Measurements from ENCODE around the gene PTPRK. TPM values are rescaled to one million over a fixed set of nuclear protein-coding genes. Genes with fewer than 3 reads are reported as not detected.

PTPRK gene
- total RNA-seq, 5 donors from 2014 or later (not counting 1 experiment from before 2014, with no cell fraction given) = 2.1 to 11.1 (median 7.3) TPM

DNA sequence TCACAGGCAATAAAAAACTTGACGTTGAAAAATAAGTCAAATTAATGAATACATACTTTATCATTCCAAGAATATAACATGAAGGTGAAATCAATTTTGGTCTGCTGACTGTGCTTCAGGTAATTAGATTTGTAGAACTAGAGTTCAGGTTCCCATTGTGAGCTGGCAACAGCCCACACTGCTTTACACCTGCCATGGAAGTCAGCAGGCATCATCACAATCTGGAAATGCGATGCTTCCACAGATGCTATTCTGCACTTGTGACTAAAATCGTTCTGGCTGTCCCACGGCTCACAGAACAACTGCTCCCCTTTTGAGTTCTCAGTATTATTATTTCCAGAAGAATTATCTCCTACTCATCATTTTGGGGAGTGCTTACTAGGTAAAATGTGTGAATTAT is 556.9 kb downstream of the PTPRK start:
- WGBS (ENCODE audit: insufficient coverage) = 86% methylated on average over 1 of the region's 4 CpGs
- no peak overlapping the region for H3K4me3 ChIP-seq (ENCODE audit: control insufficient read depth in 1 of 2, extremely low read depth in 1 of 2, low read length in 1 of 2)
- ChIA-PET CTCF (no interaction called here), POLR2A (no interaction called here)
- H3K36me3 ChIP-seq (ENCODE audit: control insufficient read depth in 2 of 2, extremely low read depth in 1 of 2, insufficient read depth in 1 of 2, low read length in 1 of 2) = no peaks in the 10 kb centered on the region
- no peak overlapping the region for H3K27ac ChIP-seq (ENCODE audit: low read length)
- no peaks in the 10 kb centered on the region for H3K27me3 ChIP-seq (replicated peaks in 1 of 2; ENCODE audit: control insufficient read depth in 2 of 2, extremely low read depth in 1 of 2, insufficient read depth in 2 of 2, low read length in 1 of 2)
- DNase-seq = no peak
- Mint-ChIP-seq H3K4me1 (peaks cover 20 to 32% (median 22%) of the 10 kb centered on the region in 3 donors), H3K27ac (no peak overlapping the region), H3K36me3 (peaks cover 2% of the 10 kb centered on the region), H3K4me3 (no peak overlapping the region), H3K9me3 (peaks cover 0 to 4% (median 0%) of the 10 kb centered on the region in 3 donors), H3K27me3 (no peaks in the 10 kb centered on the region)
- ATAC-seq (replicated peaks in 1 of 4) = no peak
- peaks cover 0 to 5% of the 10 kb centered on the region in 2 experiments for H3K4me1 ChIP-seq (ENCODE audit: control insufficient read depth in 1 of 2, extremely low read depth in 1 of 2, insufficient read depth in 2 of 2, low read length in 2 of 2)
- H3K9me3 ChIP-seq = no peaks in the 10 kb centered on the region

DNA sequence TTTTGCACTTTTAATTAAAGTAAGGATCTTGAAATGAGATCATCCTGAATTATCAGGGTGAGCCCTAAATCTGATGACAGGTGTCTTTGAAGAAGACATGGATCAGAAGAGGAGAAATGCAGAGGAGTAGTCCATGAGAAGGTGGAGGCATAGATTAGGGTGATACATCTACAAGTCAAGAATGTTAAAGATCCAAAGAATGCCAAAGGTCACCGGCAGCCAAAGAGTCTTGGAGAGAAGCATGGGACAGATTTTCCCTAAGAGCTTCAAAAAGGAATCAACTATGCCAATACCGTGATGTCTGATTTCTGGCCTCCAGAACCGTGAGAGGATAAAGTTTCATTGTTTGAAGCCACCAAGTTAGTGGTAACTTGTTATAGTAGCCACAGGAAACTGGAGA is 560.5 kb downstream of the PTPRK start:
- no peaks in the 10 kb centered on the region for H3K4me1 ChIP-seq (ENCODE audit: control insufficient read depth in 1 of 2, extremely low read depth in 1 of 2, insufficient read depth in 2 of 2, low read length in 2 of 2)
- CTCF ChIA-PET = no interaction called here
- peaks cover 9 to 23% (median 12%) of the 10 kb centered on the region in 3 donors for H3K4me1 Mint-ChIP-seq
- H3K4me3 ChIP-seq (ENCODE audit: control insufficient read depth in 1 of 2, extremely low read depth in 1 of 2, low read length in 1 of 2) = no peak overlapping the region
- no peak for DNase-seq
- POLR2A ChIA-PET = interaction anchor here in 1 of 2 donors (0.7 kb wide), 1 partner anchor 43 kb away, joined by 3 read pairs; no protein-coding TSS in a partner anchor
- WGBS (ENCODE audit: insufficient coverage) = 94% methylated on average over 2 of the region's 3 CpGs
- H3K36me3 ChIP-seq (ENCODE audit: control insufficient read depth in 2 of 2, extremely low read depth in 1 of 2, insufficient read depth in 1 of 2, low read length in 1 of 2) = no peaks in the 10 kb centered on the region
- no peak overlapping the region for H3K4me3 Mint-ChIP-seq
- H3K27me3 ChIP-seq (replicated peaks in 1 of 2; ENCODE audit: control insufficient read depth in 2 of 2, extremely low read depth in 1 of 2, insufficient read depth in 2 of 2, low read length in 1 of 2) = no peaks in the 10 kb centered on the region
- H3K27ac Mint-ChIP-seq = peak overlapping the region in 1 of 2 donors; percentile 13
- no peaks in the 10 kb centered on the region for H3K9me3 ChIP-seq
- H3K27me3 Mint-ChIP-seq = no peaks in the 10 kb centered on the region
- no peak for ATAC-seq (replicated peaks in 1 of 4)
- H3K36me3 Mint-ChIP-seq = no peaks in the 10 kb centered on the region
- H3K27ac ChIP-seq (ENCODE audit: low read length) = no peak overlapping the region
- peaks cover 0 to 4% (median 0%) of the 10 kb centered on the region in 3 donors for H3K9me3 Mint-ChIP-seq

GRCh38 chr6:127956956-127957355 is 563.4 kb downstream of the PTPRK start:
- H3K27me3 ChIP-seq (replicated peaks in 1 of 2; ENCODE audit: control insufficient read depth in 2 of 2, extremely low read depth in 1 of 2, insufficient read depth in 2 of 2, low read length in 1 of 2) = no peaks in the 10 kb centered on the region
- Mint-ChIP-seq H3K4me3 (no peak overlapping the region), H3K27ac (no peak overlapping the region), H3K9me3 (peaks cover 0 to 4% (median 0%) of the 10 kb centered on the region in 3 donors), H3K36me3 (no peaks in the 10 kb centered on the region), H3K27me3 (no peaks in the 10 kb centered on the region), H3K4me1 (peaks cover 31 to 34% (median 33%) of the 10 kb centered on the region in 3 donors)
- no peak overlapping the region for H3K4me3 ChIP-seq (ENCODE audit: control insufficient read depth in 1 of 2, extremely low read depth in 1 of 2, low read length in 1 of 2)
- peaks cover 6 to 13% of the 10 kb centered on the region in 2 experiments for H3K4me1 ChIP-seq (ENCODE audit: control insufficient read depth in 1 of 2, extremely low read depth in 1 of 2, insufficient read depth in 2 of 2, low read length in 2 of 2)
- H3K9me3 ChIP-seq = no peaks in the 10 kb centered on the region
- ChIA-PET POLR2A (interaction anchor here in 1 of 2 donors (1.0 kb wide), 1 partner anchor 20 kb away, joined by 3 read pairs; no protein-coding TSS in a partner anchor), CTCF (no interaction called here)
- DNase-seq (no peak), ATAC-seq (replicated peaks in 1 of 4) (no peak)
- WGBS (ENCODE audit: insufficient coverage) = no CpG with 5 or more reads among the region's 2 CpGs
- no peaks in the 10 kb centered on the region for H3K36me3 ChIP-seq (ENCODE audit: control insufficient read depth in 2 of 2, extremely low read depth in 1 of 2, insufficient read depth in 1 of 2, low read length in 1 of 2)
- no peak overlapping the region for H3K27ac ChIP-seq (ENCODE audit: low read length)

DNA sequence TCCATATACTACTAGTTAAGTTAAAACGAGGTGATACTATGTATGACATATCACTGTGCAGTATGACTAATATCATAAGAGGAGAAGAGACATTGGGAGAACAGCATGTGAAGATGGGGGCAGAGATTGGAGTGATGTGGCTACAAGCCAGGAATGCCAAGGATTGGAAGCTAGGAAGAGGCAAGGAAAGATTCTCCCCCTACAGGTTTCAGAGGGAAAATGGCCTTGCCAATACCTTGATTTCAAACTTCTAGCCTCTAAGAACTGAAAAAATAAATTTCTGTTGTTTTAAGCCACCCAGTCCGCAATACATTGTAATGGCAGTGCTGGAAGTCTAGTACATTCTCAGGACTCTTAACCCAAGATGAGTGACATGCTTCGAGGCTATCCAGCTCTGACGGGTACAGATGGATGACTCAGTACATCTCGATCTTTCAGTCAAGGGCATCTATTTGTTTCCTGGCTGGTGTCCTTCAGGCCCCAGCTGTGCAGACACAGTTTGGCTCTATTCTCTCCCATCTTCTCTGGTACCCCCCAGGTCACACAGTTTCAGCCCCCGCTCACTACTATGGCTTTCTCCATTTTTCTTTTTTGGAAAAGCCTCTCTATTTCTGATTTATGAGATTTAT is 564.0 kb downstream of the PTPRK start:
- Mint-ChIP-seq H3K36me3 (no peaks in the 10 kb centered on the region), H3K4me1 (peaks cover 35 to 40% (median 37%) of the 10 kb centered on the region in 3 donors)
- ATAC-seq (replicated peaks in 1 of 4) = no peak

GRCh38 chr6:127954082-127954481 is 566.3 kb downstream of the PTPRK start:
- no CpG with 5 or more reads among the region's 4 CpGs for WGBS (ENCODE audit: insufficient coverage)
- CTCF ChIA-PET = interaction anchor here in 1 of 2 donors (1.6 kb wide), 1 partner anchor 10 kb away, joined by 6 read pairs; no protein-coding TSS in a partner anchor
- DNase-seq = no peak
- H3K27ac Mint-ChIP-seq = peak overlapping the region in 1 of 2 donors; percentile 54
- POLR2A ChIA-PET = no interaction called here
- H3K27me3 Mint-ChIP-seq = no peaks in the 10 kb centered on the region
- no peaks in the 10 kb centered on the region for H3K27me3 ChIP-seq (replicated peaks in 1 of 2; ENCODE audit: control insufficient read depth in 2 of 2, extremely low read depth in 1 of 2, insufficient read depth in 2 of 2, low read length in 1 of 2)
- no peak for ATAC-seq (replicated peaks in 1 of 4)
- H3K4me1 ChIP-seq (ENCODE audit: control insufficient read depth in 1 of 2, extremely low read depth in 1 of 2, insufficient read depth in 2 of 2, low read length in 2 of 2) = peaks cover 25 to 30% of the 10 kb centered on the region in 2 experiments
- H3K9me3 Mint-ChIP-seq = peaks cover 0 to 6% (median 0%) of the 10 kb centered on the region in 3 donors
- no peak overlapping the region for H3K27ac ChIP-seq (ENCODE audit: low read length)
- H3K36me3 Mint-ChIP-seq = no peaks in the 10 kb centered on the region
- no peak overlapping the region for H3K4me3 Mint-ChIP-seq
- no peaks in the 10 kb centered on the region for H3K9me3 ChIP-seq
- no peaks in the 10 kb centered on the region for H3K36me3 ChIP-seq (ENCODE audit: control insufficient read depth in 2 of 2, extremely low read depth in 1 of 2, insufficient read depth in 1 of 2, low read length in 1 of 2)
- H3K4me1 Mint-ChIP-seq = peaks cover 58 to 63% (median 60%) of the 10 kb centered on the region in 3 donors
- no peak overlapping the region for H3K4me3 ChIP-seq (ENCODE audit: control insufficient read depth in 1 of 2, extremely low read depth in 1 of 2, low read length in 1 of 2)

More for the DNA sequence above, 564.0 kb downstream of the PTPRK start:
- POLR2A ChIA-PET = interaction anchor here (0.6 to 1.0 kb wide), 2 partner anchors 21 to 137 kb away, joined by 3 to 22 read pairs; no protein-coding TSS in a partner anchor
- H3K4me3 Mint-ChIP-seq = no peak overlapping the region
- no peak for DNase-seq
- Histone ChIP-seq H3K4me3 (ENCODE audit: control insufficient read depth in 1 of 2, extremely low read depth in 1 of 2, low read length in 1 of 2) (no peak overlapping the region), H3K36me3 (ENCODE audit: control insufficient read depth in 2 of 2, extremely low read depth in 1 of 2, insufficient read depth in 1 of 2, low read length in 1 of 2) (no peaks in the 10 kb centered on the region), H3K4me1 (ENCODE audit: control insufficient read depth in 1 of 2, extremely low read depth in 1 of 2, insufficient read depth in 2 of 2, low read length in 2 of 2) (peaks cover 11 to 18% of the 10 kb centered on the region in 2 experiments), H3K27ac (ENCODE audit: low read length) (no peak overlapping the region), H3K9me3 (no peaks in the 10 kb centered on the region), H3K27me3 (replicated peaks in 1 of 2; ENCODE audit: control insufficient read depth in 2 of 2, extremely low read depth in 1 of 2, insufficient read depth in 2 of 2, low read length in 1 of 2) (no peaks in the 10 kb centered on the region)
- no peaks in the 10 kb centered on the region for H3K27me3 Mint-ChIP-seq
- peaks cover 0 to 4% (median 0%) of the 10 kb centered on the region in 3 donors for H3K9me3 Mint-ChIP-seq
- no peak overlapping the region for H3K27ac Mint-ChIP-seq
- WGBS (ENCODE audit: insufficient coverage) = 95% methylated on average over 4 of the region's 6 CpGs
- CTCF ChIA-PET = no interaction called here

- H3K36me3 Mint-ChIP-seq = no peaks in the 10 kb centered on the region
- Histone ChIP-seq H3K27ac (ENCODE audit: low read length) (no peak overlapping the region), H3K4me3 (ENCODE audit: control insufficient read depth in 1 of 2, extremely low read depth in 1 of 2, low read length in 1 of 2) (no peak overlapping the region), H3K4me1 (ENCODE audit: control insufficient read depth in 1 of 2, extremely low read depth in 1 of 2, insufficient read depth in 2 of 2, low read length in 2 of 2) (peaks cover 25 to 30% of the 10 kb centered on the region in 2 experiments), H3K27me3 (replicated peaks in 1 of 2; ENCODE audit: control insufficient read depth in 2 of 2, extremely low read depth in 1 of 2, insufficient read depth in 2 of 2, low read length in 1 of 2) (no peaks in the 10 kb centered on the region), H3K9me3 (no peaks in the 10 kb centered on the region), H3K36me3 (ENCODE audit: control insufficient read depth in 2 of 2, extremely low read depth in 1 of 2, insufficient read depth in 1 of 2, low read length in 1 of 2) (no peaks in the 10 kb centered on the region)
- H3K27me3 Mint-ChIP-seq = no peaks in the 10 kb centered on the region
- H3K4me3 Mint-ChIP-seq = peak overlapping the region in 1 of 3 donors; percentile 6
- peak overlapping the region; percentile 37 to 83 for H3K27ac Mint-ChIP-seq
- peaks cover 0 to 9% (median 0%) of the 10 kb centered on the region in 3 donors for H3K9me3 Mint-ChIP-seq
- no peak for ATAC-seq (replicated peaks in 1 of 4)
- WGBS (ENCODE audit: insufficient coverage) = 80% methylated on average over 1 of the region's 4 CpGs
- CTCF ChIA-PET = interaction anchor here (0.6 to 1.6 kb wide), 3 partner anchors 9 to 200 kb away, joined by 3 to 7 read pairs (median 6); no protein-coding TSS in a partner anchor
- DNase-seq = no peak
- POLR2A ChIA-PET = interaction anchor here in 1 of 2 donors (0.7 kb wide), 2 partner anchors 36 to 46 kb away, joined by 3 read pairs; no protein-coding TSS in a partner anchor
- H3K4me1 Mint-ChIP-seq = peaks cover 62 to 66% (median 66%) of the 10 kb centered on the region in 3 donors
Measured at GRCh38 chr6:127952831-127953230, 567.6 kb downstream of the PTPRK start.
